Activated CD4-positive, CD25-positive, alpha-beta regulatory T cell treated with anti-CD3 and anti-CD28 coated beads, Interleukin-2, amount 50 U/mL, for 16 hours (primary cell): Measurements from ENCODE around the gene MUC13.

Experiments used
- DNase-seq: peaks from one replicate; pipeline ENCODE4 v3.0.0-alpha.2; 2020; ENCODE audit warnings: low read depth, low spot score

MUC13 gene

DNA sequence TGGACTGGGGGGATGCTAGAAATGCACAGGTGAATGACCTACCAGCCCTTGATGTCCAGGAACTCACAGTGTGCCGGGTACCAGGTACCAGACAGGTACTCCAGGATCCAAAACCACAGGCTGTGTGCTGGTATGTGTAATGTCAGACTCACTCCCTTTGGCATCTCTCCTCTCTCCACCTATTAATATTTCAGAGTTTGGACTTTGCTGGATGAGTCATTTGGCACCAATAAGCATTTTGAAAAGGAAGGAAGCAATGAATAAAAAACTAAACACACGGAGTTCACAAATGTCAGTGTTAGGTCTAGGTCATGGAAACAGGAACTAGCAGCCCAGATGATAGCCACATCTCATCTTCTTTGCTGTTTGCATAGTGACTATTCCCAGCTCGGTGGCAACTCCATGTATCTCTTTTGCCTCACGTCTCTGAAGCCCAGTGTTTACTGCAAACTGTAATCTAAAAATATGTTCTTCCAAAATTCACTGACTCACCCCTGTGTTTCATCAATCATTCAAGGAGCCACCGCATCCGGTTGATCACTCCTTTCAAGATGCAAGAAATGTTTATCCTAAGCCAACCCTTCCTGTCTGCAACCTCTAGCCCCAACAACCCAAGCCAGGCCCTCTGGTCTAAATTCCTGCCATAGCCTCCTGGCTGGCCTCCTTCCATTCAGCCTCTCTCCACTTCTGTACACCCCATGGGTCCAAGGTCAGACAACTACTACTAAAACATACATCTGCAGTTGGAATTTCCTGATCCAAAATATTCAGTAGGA is 55.8 kb downstream of the MUC13 start:
- DNase-seq: no peak

DNA sequence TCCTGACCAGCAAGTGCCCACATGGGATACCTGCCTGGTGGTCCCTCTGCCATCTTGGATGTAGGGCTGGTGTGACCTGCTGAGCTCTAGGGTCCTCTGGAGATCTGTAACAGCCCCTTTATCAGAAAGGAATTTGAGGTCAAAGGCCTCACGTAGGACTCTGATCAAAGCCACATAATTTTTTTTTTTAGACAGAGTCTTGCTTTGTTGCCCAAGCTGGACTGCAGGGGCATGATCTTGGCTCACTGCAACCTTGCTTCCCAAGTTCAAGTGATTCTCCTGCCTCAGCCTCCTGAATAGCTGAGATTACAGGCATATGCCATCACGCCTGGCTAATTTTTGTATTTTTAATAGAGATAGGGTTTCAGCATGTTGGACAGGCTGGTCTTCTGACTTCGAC is 56.9 kb downstream of the MUC13 start:
- no peak for DNase-seq

- no peak for DNase-seq
Observed at GRCh38 chr3:124876401-124876878, 58.1 kb downstream of the MUC13 start.

GRCh38 chr3:124873226-124873625 is 61.3 kb downstream of the MUC13 start:
- no peak for DNase-seq

DNA sequence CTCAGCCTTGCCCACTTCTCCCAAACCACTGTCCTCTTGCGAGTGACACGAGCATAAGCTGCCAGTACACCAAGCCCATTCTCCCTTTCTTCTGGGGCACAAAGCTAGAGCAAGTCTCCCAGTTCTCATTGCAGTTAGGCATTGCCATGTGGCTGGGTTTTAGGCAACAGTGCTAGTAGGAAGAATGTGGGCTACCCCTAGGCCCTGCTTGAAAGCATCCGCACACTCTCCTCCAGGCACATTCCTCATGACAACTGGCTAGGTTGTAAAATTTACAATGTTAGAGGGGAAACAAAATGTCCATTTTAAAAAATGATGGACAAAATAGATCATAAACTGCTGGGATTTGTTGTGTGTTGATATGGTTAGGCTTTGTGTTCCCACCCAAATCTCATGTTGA is 67.0 kb downstream of the MUC13 start:
- no peak for DNase-seq

DNA sequence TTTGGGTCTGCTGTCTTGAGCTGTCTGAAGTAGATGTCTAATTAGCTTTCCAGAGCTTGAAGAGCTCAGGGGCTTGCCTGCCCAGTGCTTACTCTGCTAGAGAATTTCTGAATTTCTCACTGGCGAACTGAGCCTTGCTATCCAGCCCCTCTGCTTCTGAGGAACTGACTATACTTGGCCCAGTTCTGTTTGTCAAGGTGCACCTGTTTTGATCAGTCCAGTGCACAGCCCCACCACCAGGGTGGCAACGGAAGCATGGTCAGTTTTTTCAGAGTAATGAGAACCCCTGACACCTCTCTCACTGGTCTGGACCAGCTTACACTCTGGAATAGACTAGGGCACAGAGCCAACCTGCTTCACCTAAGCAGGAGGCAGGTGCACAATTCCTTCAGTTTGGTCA is 72.5 kb downstream of the MUC13 start:
- no peak for DNase-seq

- no peak for DNase-seq
Observed at GRCh38 chr3:124861041-124861440, 73.5 kb downstream of the MUC13 start.

GRCh38 chr3:124860599-124860998 is 74.0 kb downstream of the MUC13 start:
- DNase-seq: no peak

DNA sequence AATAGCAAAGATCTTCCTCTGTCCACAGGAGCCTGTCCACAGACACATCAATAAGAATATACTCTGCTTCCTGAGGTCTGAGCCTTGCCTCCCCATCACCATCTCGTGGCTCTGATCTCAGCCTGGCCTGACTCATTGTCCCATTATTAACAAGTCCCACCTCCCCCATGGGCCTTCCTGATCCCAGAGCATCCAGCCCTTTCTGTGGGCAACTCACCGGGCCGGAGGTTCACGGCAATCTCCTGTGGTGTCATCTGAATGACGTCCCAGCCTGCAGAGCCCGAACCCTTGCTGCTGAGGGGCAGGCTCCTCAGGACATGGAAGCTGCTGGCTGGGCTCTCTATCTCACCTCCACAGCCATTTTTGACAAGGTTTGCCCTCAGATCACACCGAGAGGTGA is 75.5 kb downstream of the MUC13 start:
- no peak for DNase-seq

DNA sequence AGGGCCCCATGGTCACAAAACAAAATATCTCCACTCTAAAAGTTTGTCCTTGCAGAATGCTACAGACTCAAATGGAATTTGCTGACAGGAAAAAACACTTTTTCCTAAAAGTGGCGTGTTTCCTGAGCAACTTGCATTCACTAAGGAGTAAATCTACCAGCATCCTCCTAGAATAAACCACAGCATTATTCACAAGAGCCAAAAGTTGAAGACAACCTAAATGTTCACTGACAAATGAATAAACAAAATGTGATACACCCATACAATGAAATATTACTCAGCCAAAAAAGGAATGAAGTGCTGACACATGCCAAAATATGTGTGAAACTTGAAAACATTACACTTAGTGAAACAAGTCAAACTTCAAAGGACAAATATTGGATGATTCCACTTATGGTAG is 76.3 kb downstream of the MUC13 start:
- no peak for DNase-seq

DNA sequence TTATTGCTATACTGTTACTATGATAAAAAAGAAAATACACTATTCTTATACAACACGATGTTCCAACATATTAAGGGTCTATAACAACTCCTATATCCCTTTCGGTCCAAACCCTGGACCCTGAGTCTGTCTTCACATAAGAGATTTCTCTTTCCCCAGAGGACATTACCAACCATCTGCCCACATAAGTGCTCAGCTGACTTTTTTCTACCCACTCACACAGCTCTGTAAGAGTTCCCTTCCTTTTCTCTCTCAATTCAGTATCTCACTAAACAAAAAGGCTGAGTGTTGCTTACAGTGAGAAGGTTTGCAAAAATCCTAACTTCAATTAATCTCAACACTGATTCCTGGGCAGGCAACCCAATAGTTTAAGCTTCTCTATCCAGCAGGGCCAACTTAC is 77.9 kb downstream of the MUC13 start:
- no peak for DNase-seq
